K562 (cell line): ENCODE results near the gene FKBP2. TPM values are rescaled to one million over a fixed set of nuclear protein-coding genes. Genes with fewer than 3 reads are reported as not detected.

Experiments
- ARID1B ChIP-seq: fragments of 450-650 bp; IDR thresholded peaks from 2 replicates; pipeline ENCODE4 v1.6.1; 2016; ENCODE audit warnings: antibody characterized with exemption, mild to moderate bottlenecking, inconsistent platforms
- CSDE1 ChIP-seq, 2 experiments: fragments of 450-650 bp; IDR thresholded peaks; 2 replicates each; pipeline ENCODE4 v1.6.1; 2016; ENCODE audit warnings: mild to moderate bottlenecking in 1 of 2
- DPF2 ChIP-seq: fragments of 450-650 bp; IDR thresholded peaks from 2 replicates; pipeline ENCODE4 v1.6.1; 2016
- ELF1 ChIP-seq: fragments of 200-800 bp; sonication (Bioruptor generic); IDR thresholded peaks from 2 replicates; pipeline ENCODE4 v1.6.1; 2016; ENCODE audit warnings: missing genetic modification characterization, missing compliant biosample characterization
- FOXM1 ChIP-seq, 2 experiments: fragments of 450-650 bp in 1 of 2; sonication (generic) in 1 of 2; formaldehyde crosslinking in 1 of 2; IDR thresholded peaks; 2 replicates each; pipeline versions ENCODE4 v1.6.1 to v1.9.0; 2017 to 2022; ENCODE audit warnings: low read depth in 2 of 2, mild to moderate bottlenecking in 2 of 2, missing genetic modification reagents in 1 of 2, moderate library complexity in 1 of 2
- HIVEP1 ChIP-seq: fragments of 250-450 bp; sonication (Bioruptor Pico); IDR thresholded peaks from 2 replicates; pipeline ENCODE4 v1.4.0; 2020; ENCODE audit warnings: mild to moderate bottlenecking
- NELFE ChIP-seq: IDR thresholded peaks from 2 replicates; pipeline ENCODE4 v1.6.1; 2011; ENCODE audit warnings: mild to moderate bottlenecking; ENCODE audit not compliant: insufficient read depth, insufficient read length
- NKRF ChIP-seq: fragments of 450-650 bp; IDR thresholded peaks from 2 replicates; pipeline ENCODE4 v1.6.1; 2016; ENCODE audit warnings: borderline replicate concordance
- POLR2A ChIP-seq: fragments of 450-650 bp; conservative IDR thresholded peaks from 2 replicates; pipeline ENCODE4 v1.6.1; 2016
- PPARD ChIP-seq: fragments of 250-450 bp; sonication (Bioruptor Pico); IDR thresholded peaks from 2 replicates; pipeline ENCODE4 v1.8.0; 2022; ENCODE audit warnings: inconsistent platforms, mild to moderate bottlenecking, moderate library complexity
- SNIP1 ChIP-seq: fragments of 450-650 bp; IDR thresholded peaks from 2 replicates; pipeline ENCODE4 v1.7.1; 2017; ENCODE audit warnings: low read depth, mild to moderate bottlenecking
- TARDBP ChIP-seq: fragments of 450-650 bp; IDR thresholded peaks from 2 replicates; pipeline ENCODE4 v1.6.1; 2016
- TBP ChIP-seq: optimal IDR thresholded peaks from 2 replicates; pipeline ENCODE3; 2011; ENCODE audit warnings: low read depth, low read length, improper control_type of control experiment
- THRA ChIP-seq: fragments of 450-650 bp; IDR thresholded peaks from 2 replicates; pipeline ENCODE4 v1.6.1; 2017; ENCODE audit warnings: mild to moderate bottlenecking, moderate library complexity
- ZBTB9 ChIP-seq: fragments of 450-650 bp; formaldehyde crosslinking; IDR thresholded peaks from 2 replicates; pipeline ENCODE4 v1.4.0; 2020; ENCODE audit warnings: mild to moderate bottlenecking, moderate library complexity
- ZNF354B ChIP-seq: fragments of 250-450 bp; sonication (Bioruptor Pico); IDR thresholded peaks from 2 replicates; pipeline ENCODE4 v1.4.0; 2020
- polyA plus RNA-seq, 8 experiments: library from polyadenylated mRNA; depleted of rRNA in 4 of 8; stranded (reverse) in 5 of 8; unstranded in 3 of 8; fragments of >200 nt; fragmentation: Nextera tagmentation in 2 of 8; fragmentation: Illumina TruSeq in 1 of 8; extraction: Ambion mirVana in 2 of 8; extraction: Trizol in 1 of 8; gene quantifications; 2 replicates each; pipeline versions ENCODE4 v1.2.1 to v1.2.3, GENCODE V29; 2011 to 2014; ENCODE audit warnings: inconsistent platforms in 1 of 8, missing spikeins in 1 of 8
- total RNA-seq, 7 experiments: library from RNA; depleted of rRNA in 6 of 7; stranded (reverse); fragments of >200 nt in 6 of 7; fragmentation: Illumina TruSeq in 2 of 7; extraction: Trizol in 2 of 7; gene quantifications; 2 replicates each; pipeline versions ENCODE4 v1.2.1 to v1.2.3, GENCODE V29; 2011 to 2021; ENCODE audit warnings: low replicate concordance in 1 of 7

The FKBP2 gene
- total and polyA plus RNA-seq, 9 of the 15 experiments (the other 6 are each of a cell fraction or from before 2014, with no cell fraction given) = 3.5 to 151 (median 58.1) TPM

- peak; percentile 40; the same call in 1 of the 2 replicates for TF ChIP-seq ZBTB9 (CRISPR knock-in tag)
- TF ChIP-seq CSDE1 (IDR thresholded peaks at IDR 0.05) = no peak
- TF ChIP-seq HIVEP1 = no peak
- no peak for TF ChIP-seq ZNF354B (CRISPR knock-in tag)
- TF ChIP-seq NELFE = no peak
- TF ChIP-seq TBP = no peak
- TF ChIP-seq DPF2 = no peak
- TF ChIP-seq POLR2A = no peak
- TF ChIP-seq FOXM1 (IDR thresholded peaks at IDR 0.05; ENCODE audit: low read depth) = no peak
- no peak for TF ChIP-seq FOXM1 (CRISPR knock-in tag; IDR thresholded peaks at IDR 0.05; ENCODE audit: low read depth)
- no peak for TF ChIP-seq SNIP1
- TF ChIP-seq PPARD (CRISPR knock-in tag) = no peak
- TF ChIP-seq ELF1 (tag) = no peak
- TF ChIP-seq NKRF = no peak
- TF ChIP-seq TARDBP = no peak
- TF ChIP-seq THRA = no peak
- TF ChIP-seq ARID1B = 0 out of 2 replicates have a peak, but pooled peaks have one; percentile 11
- TF ChIP-seq, all 486 proteins: peak for 43
These were observed 14.3 kb upstream of the FKBP2 start (continued) for GRCh38 chr11:64226507-64227051.
